GM19328 (cell line): ENCODE measurements around the gene CDKN2A.

Source experiments
- ATAC-seq: cut with Tn5 transposase; IDR thresholded peaks from one replicate; pipeline ENCODE4 v1.9.1; 2021; ENCODE audit warnings: mild to moderate bottlenecking, moderate library complexity; ENCODE audit not compliant: unreplicated experiment

Gene CDKN2A

DNA sequence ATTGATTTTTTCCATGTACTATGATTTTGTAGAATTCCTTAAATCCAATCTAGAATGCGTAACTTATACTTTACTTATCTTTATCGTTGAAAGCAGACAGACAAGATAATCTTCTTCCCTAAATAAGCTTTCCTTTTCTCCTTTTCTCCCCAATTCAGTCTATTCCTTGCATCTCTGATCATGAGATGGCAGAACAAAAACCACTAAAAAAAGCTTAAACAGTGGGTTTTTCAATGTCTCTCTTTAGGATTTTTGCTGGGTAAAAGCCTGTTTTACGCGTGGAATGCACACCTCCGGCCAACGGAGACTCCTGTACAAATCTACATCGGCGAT is 14.2 kb upstream of the CDKN2A start:
- no peak for ATAC-seq

DNA sequence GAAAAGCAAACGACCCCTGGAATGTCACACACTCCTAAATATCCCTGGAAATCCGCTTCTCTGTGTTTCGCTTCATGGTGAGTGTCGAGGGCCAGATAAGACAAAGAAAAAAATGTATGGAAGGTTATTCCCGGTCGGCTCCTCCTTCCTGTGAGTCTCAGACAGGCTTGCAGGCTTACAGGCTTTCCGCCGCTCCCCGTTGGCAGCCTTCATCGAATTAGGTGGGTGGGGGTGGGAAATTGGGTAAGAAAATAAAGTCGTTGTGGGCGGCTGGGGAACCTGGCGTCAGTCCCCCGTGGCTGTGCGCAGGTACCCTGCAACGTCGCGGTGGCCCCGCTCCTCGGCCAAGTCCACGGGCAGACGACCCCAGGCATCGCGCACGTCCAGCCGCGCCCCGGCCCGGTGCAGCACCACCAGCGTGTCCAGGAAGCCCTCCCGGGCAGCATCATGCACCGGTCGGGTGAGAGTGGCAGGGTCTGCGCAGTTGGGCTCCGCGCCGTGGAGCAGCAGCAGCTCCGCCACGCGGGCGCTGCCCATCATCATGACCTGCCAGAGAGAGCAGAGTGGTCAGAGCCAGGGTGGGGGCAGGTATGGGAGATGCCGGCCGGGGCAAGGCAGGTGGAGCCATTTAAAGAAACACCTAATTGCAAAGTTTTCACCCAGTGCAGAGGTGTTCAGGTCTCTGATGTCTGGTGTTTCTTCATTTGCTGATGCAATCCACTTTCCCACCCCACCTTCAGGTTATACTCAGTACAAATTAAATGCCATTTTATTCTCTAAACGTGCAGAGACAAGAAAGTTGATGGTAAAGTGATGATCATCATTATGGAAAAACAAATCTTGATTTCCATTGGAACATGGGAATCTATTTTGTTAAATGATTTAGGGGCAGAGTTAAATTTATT is 11.8 kb upstream of the CDKN2A start:
- ATAC-seq, result no peak

- no peak for ATAC-seq
These were observed 11.0 kb upstream of the CDKN2A start for GRCh38 chr9:22005021-22005701.

- ATAC-seq, result no peak
These were observed 7.8 kb upstream of the CDKN2A start for GRCh38 chr9:22002038-22002437.

GRCh38 chr9:21998026-21998425 is 3.8 kb upstream of the CDKN2A start:
- ATAC-seq, result no peak

DNA sequence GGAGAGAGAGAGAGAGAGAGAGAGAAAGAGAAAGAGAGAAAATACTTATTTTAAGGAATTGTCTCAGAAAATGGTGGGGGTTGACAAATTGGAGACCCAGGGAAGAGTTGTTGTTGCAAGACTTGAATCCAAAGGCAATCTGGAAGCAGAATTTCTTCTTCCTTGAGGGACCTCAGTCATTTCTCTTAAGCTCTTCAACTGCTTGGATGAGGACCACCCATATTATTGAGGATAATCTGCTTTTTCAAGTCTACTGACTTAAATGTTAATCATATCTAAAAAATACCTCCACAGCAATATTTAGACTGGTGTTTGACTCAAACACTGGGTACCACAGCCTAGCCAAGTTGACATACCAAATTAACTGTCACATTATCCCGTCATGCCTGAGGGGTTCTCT is 3.3 kb upstream of the CDKN2A start:
- no peak for ATAC-seq

DNA sequence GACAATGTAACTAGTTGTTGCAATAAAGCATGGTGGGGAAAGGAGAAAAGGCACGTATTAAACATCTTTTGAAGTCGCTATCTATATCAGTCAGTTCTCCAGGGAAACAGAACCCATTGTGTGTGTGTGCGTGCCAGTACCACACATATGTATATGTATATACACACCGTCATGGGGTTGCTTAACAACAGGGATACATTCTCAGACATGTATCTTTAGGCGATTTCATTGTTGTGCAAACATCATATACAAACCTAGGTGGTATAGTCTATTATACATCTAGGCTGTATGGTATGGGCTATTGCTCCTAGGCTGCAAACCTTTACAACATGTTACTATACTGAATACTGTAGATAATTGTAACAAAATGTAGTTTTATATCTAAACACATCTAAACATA is 2.7 kb upstream of the CDKN2A start:
- no peak for ATAC-seq

DNA sequence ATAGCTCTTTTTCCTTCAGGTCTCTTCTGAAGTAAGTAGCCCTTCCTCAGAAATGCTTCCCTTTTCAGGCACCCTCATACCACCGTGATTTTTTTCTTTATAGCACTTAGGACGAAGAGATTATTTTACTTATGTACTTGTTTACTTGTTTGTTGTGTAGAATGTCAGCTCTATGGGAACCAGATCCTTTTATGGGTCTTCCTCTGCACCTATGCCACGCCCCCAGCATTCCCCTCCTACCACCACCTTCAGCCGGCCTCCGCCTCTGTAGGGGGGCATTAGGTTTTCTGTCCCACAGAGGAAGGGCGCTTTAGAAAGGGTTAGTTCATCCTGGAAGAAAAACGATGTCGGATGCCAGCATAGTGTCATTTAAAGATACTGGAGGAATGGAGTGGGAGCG is 2.2 kb upstream of the CDKN2A start:
- no peak for ATAC-seq

DNA sequence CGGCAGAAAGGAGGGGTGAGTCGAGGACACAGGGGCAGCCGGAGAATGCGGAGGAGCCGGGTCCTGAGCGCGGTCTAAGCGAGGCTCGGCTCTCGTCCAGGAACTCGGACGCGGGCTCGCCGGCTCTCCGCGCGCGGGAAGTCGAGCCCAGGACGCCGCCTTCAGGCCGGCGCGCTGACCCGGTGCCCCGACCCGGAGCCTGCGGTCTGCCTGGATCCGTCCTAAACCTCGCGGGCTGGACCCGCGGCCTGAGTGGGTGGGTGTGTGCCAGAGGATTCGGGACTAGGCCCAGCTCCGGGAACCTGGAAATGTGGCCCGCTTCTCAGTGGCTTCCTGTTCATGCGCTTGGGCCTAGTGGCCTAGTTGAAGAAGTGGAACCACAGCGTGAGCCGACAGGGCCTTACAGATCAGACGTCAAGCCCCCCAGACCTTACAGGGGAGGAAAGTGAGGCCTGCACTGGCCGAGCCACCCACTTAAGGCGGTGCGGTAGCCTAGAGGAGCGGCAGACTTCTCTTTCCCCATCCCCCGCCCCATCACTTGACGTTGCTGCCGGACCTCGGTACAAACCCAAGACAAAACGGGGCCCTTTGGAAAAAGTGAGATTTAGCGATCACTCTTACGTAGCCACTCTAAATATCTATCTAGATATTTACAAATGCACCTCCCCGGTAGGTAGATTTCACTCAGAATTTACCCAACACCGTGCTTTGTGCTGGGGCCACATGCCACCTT is 1.6 kb upstream of the CDKN2A start:
- ATAC-seq, result peak; percentile 16

DNA sequence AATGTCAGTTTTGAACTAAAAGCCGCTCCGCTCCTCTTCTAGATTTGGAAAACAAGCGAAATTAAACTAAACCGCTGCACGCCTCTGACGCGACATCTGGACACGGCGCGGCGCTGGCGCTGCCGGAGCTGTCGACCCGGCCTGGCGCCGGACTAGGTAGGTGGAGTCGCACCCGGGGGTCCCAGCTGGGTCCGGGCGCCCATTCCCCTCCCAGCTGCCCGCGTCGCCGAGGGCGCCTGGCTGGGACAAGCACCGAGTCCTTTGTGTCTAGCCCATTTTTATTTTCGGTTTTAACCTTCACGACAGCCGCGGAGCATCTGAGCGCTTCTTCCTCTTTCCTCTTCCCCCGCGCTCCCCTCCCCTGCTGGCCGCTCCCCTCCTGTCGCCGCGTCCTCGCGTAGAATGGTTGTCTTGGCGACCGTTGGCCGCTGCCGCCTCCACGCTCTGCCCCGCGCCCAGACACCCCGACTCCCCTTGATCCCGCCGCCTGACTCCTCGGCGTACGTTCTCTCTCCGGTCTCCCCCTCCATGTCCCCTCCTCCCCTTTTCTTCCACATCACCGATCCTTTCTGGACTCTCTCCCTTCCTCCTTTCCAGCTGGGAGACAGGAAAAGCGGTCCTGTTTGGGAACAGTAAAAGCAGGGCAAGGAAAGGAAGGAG is 944 bp upstream of the CDKN2A start:
- peak; percentile 77 for ATAC-seq

GRCh38 chr9:21994556-21995005 is 389 bp upstream of the CDKN2A start, which contains the start of gene CDKN2B-AS1:
Gene CDKN2B-AS1, plus strand, starts transcription at chr9:21994791.
- ATAC-seq, result peak; percentile 42

- ATAC-seq, result no peak
These were observed 1.2 kb downstream of the CDKN2A start for GRCh38 chr9:21993007-21993406.

- no peak for ATAC-seq
These were observed 2.9 kb downstream of the CDKN2A start for GRCh38 chr9:21991072-21991959.

DNA sequence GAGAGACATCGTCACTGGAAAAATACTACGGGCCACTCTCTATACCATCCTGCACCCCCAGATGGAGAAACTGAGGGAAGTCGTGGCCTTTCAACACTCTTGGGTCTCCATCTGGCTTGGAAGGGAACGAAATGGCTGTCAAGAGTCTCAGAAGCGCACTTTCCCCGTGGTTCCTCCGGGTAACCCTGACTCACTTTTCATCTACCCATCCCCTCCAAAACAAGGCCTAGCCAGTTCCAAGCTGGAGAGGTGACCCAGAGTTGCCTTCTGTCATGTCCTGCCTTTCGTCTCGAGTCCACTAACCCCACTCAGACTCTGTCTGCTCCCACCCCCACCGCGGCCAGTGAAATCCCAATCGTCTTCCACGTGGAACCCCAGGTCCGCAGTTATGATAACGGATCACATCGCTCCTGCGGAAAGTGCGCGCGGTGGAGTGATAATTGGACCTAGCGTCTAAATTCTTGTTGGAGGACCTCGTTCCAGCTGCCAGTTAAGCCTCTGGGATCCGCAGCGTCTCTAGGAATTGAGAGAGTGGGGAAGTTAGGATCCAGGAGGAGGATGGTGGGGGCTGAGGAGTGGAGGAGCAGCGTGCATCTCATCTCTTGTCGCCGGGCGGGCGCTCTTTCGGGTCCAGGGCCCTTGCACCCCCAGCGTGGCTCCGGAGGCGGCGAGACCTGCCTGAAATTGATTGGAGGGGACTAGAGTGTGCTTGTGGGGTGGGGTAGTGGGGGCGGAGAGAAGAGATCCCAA is 4.6 kb downstream of the CDKN2A start:
- no peak for ATAC-seq

- no peak for ATAC-seq
These were observed 5.9 kb downstream of the CDKN2A start for GRCh38 chr9:21988056-21988990.

DNA sequence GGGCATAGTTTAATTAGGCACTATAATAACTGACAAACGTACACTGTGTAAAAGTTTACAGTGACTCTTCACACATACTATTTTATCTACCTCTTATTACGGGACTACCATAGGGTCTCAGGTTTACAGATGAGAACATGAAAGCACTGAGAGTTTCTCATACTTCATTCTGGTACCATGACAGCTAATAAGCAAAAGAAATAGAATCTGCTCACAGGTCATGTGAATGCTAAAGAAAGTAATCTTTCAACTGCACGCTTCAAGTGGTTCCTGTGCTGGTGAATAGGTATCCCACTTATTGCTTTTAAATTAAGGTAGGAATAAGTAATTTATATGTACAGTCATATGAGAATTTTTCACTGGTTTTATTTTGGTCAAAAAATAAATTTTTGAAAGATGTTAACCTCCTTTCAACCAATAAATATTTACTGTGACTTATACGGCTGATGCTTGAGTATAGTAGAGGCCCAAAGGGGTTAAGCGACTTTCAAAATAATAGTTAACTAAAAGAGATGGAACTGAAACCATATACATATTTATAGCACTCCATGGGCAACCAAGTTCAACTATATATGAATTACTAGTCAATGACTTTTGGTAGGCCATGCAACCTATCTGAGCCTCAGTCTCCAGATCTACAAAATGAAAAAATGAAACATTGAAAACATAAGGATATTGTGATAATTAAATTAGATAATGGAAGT is 8.1 kb downstream of the CDKN2A start:
- no peak for ATAC-seq

- ATAC-seq, result no peak
These were observed 10.1 kb downstream of the CDKN2A start for GRCh38 chr9:21984101-21984500.

- ATAC-seq, result no peak
These were observed 10.6 kb downstream of the CDKN2A start for GRCh38 chr9:21983561-21983935.
